PC-3 (cell line): Measurements from ENCODE around the gene ABTB2. TPM values are rescaled to one million over a fixed set of nuclear protein-coding genes. Genes with fewer than 3 reads are reported as not detected.

ENCODE experiments used
- ATAC-seq: fragments of 200-7000 bp; cut with Tn5 transposase; 2 replicates; pipeline ENCODE4 v1.9.1; 2020; ENCODE audit warnings: mild to moderate bottlenecking, moderate library complexity
- BruUV-seq: library from RNA; stranded (reverse); fragments of 400-500 nt; replicated peaks from 2 replicates; lab custom pipeline; 2021; lab: Mats Ljungman, UMichigan
- CTCF ChIA-PET: fragments of 300-600 bp; sonication (Branson Sonifier 250); formaldehyde crosslinking; loops from one replicate; lab custom pipeline; 2022; ENCODE audit warnings: antibody characterized with exemption; lab: Charles Lee
- POLR2A ChIA-PET: fragments of 300-600 bp; sonication (Branson Sonifier 250); formaldehyde crosslinking; loops from one replicate; lab custom pipeline; 2022; ENCODE audit warnings: antibody characterized with exemption; ENCODE audit not compliant: unreplicated experiment; lab: Charles Lee
- DNase-seq: peaks from one replicate; pipeline ENCODE4 v3.0.0-alpha.2; 2015
- H2AFZ ChIP-seq: fragments of 300-600 bp; sonication (generic); 2 replicates; pipeline ENCODE4 v1.6.0; 2016; ENCODE audit warnings: antibody characterized with exemption, low read length
- H3F3A ChIP-seq: fragments of 300-600 bp; sonication (generic); one replicate; pipeline ENCODE4 v1.6.0; 2017; ENCODE audit warnings: antibody characterized with exemption, low read length, control low read depth, mild to moderate bottlenecking; ENCODE audit not compliant: unreplicated experiment
- H3K27ac ChIP-seq: fragments of 300-600 bp; sonication (generic); 2 replicates; pipeline ENCODE4 v1.5.1; 2016; ENCODE audit warnings: mild to moderate bottlenecking, low read length
- H3K27me3 ChIP-seq: fragments of 300-600 bp; sonication (generic); 2 replicates; pipeline ENCODE4 v1.6.1; 2016; ENCODE audit warnings: low read length, mixed read lengths
- H3K36me3 ChIP-seq: fragments of 300-600 bp; sonication (generic); 2 replicates; pipeline ENCODE4 v1.6.1; 2016; ENCODE audit warnings: low read depth, mixed run types, low read length, mixed read lengths
- H3K4me1 ChIP-seq: fragments of 300-600 bp; sonication (generic); 2 replicates; pipeline ENCODE4 v1.5.1; 2016; ENCODE audit warnings: low read length; ENCODE audit not compliant: insufficient read depth
- H3K4me2 ChIP-seq: fragments of 300-600 bp; sonication (generic); 2 replicates; pipeline ENCODE4 v1.6.0; 2016; ENCODE audit warnings: low read length
- H3K4me3 ChIP-seq: fragments of 300-600 bp; sonication (generic); 2 replicates; pipeline ENCODE4 v1.5.1; 2016; ENCODE audit warnings: mild to moderate bottlenecking, low read length, mixed read lengths
- H3K79me2 ChIP-seq: fragments of 300-600 bp; sonication (generic); 2 replicates; pipeline ENCODE4 v1.6.1; 2017; ENCODE audit warnings: low read length, mixed read lengths
- H3K9ac ChIP-seq: fragments of 300-600 bp; sonication (generic); 2 replicates; pipeline ENCODE4 v1.6.0; 2016; ENCODE audit warnings: mild to moderate bottlenecking, low read length
- H3K9me2 ChIP-seq: fragments of 300-600 bp; sonication (generic); replicated peaks from 2 replicates; pipeline ENCODE4 v1.6.1; 2016; ENCODE audit warnings: mixed run types, low read length, mixed read lengths
- H3K9me3 ChIP-seq: fragments of 300-600 bp; sonication (generic); 2 replicates; pipeline ENCODE4 v1.6.1; 2016; ENCODE audit warnings: low read length, mixed read lengths
- H4K20me1 ChIP-seq: fragments of 300-600 bp; sonication (generic); 2 replicates; pipeline ENCODE4 v1.6.1; 2016; ENCODE audit warnings: low read length, mixed read lengths
- CTCF ChIP-seq: fragments of 300-600 bp; sonication (generic); conservative IDR thresholded peaks from 2 replicates; pipeline ENCODE4 v1.5.1; 2017; ENCODE audit warnings: antibody characterized with exemption, low read depth, mild to moderate bottlenecking, low read length
- EZH2 ChIP-seq: fragments of 300-600 bp; sonication (generic); IDR thresholded peaks from one replicate; pipeline ENCODE4 v1.6.1; 2017; ENCODE audit warnings: antibody characterized with exemption, mild to moderate bottlenecking, low read length; ENCODE audit not compliant: unreplicated experiment
- EZH2phosphoT487 ChIP-seq: fragments of 300-600 bp; sonication (generic); IDR thresholded peaks from 2 replicates; pipeline ENCODE4 v1.6.1; 2018; ENCODE audit warnings: mild to moderate bottlenecking, antibody characterized with exemption, low read length, borderline replicate concordance
- intact Hi-C: fragments of 100-400 bp; cut with micrococcal nuclease; formaldehyde crosslinking; loops from 2 replicates; pipeline ENCODE4 v1.9.0; 2023
- total RNA-seq: library from RNA; depleted of rRNA; stranded (reverse); fragments of >200 nt; gene quantifications from 2 replicates; pipeline ENCODE4 v1.2.3, GENCODE V29; 2014

ABTB2 gene
- total RNA-seq, 1 experiment from 2014 or later = 5.2 TPM

GRCh38 chr11:34205326-34206035 is 152.3 kb downstream of the ABTB2 start:
- H3K36me3 ChIP-seq = no peaks in the 10 kb centered on the region
- peak overlapping the region; percentile 27; the same call in 1 of the 2 replicates for H2AFZ ChIP-seq
- H4K20me1 ChIP-seq = no peaks in the 10 kb centered on the region
- intact Hi-C loops = loop anchor here (2.0 kb wide), 1 partner anchor 69 kb away; no protein-coding TSS in a partner anchor
- 0 out of 2 replicates have a peak, but pooled peaks cover 5% of the 10 kb centered on the region for H3K79me2 ChIP-seq
- DNase-seq = no peak
- ChIA-PET POLR2A (interaction anchor here (0.7 kb wide), 1 partner anchor 29 kb away, joined by 3 read pairs; no protein-coding TSS in a partner anchor), CTCF (interaction anchor here (1.0 to 1.1 kb wide), 2 partner anchors 31 kb away, joined by 4 to 7 read pairs; no protein-coding TSS in a partner anchor)
- H3K27ac ChIP-seq = peak overlapping the region; percentile 82
- no TSS peak for BruUV-seq
- no peak overlapping the region for H3K4me3 ChIP-seq
- ATAC-seq = peak; percentile 20
- H3F3A ChIP-seq = no peaks in the 10 kb centered on the region
- TF ChIP-seq EZH2phosphoT487 (no peak), EZH2 (no peak), CTCF (no peak)
- H3K27me3 ChIP-seq = no peaks in the 10 kb centered on the region
- peak overlapping the region; percentile 70 for H3K4me2 ChIP-seq
- peak overlapping the region; percentile 42; the same call in 1 of the 2 replicates for H3K9ac ChIP-seq
- H3K9me2 ChIP-seq = no peaks in the 10 kb centered on the region
- H3K4me1 ChIP-seq = peaks cover 31% of the 10 kb centered on the region
- no peaks in the 10 kb centered on the region for H3K9me3 ChIP-seq

GRCh38 chr11:34204396-34205279 is 153.2 kb downstream of the ABTB2 start:
- Histone ChIP-seq H3F3A (no peaks in the 10 kb centered on the region), H3K4me2 (peak overlapping the region; percentile 70), H3K9me3 (no peaks in the 10 kb centered on the region), H3K9me2 (no peaks in the 10 kb centered on the region), H3K4me3 (no peak overlapping the region), H3K4me1 (peaks cover 31% of the 10 kb centered on the region), H3K9ac (peak overlapping the region; percentile 42), H3K79me2 (0 out of 2 replicates have a peak, but pooled peaks cover 5% of the 10 kb centered on the region), H3K27me3 (no peaks in the 10 kb centered on the region), H3K27ac (peak overlapping the region; percentile 82), H2AFZ (peak overlapping the region; percentile 27; the same call in 1 of the 2 replicates), H3K36me3 (no peaks in the 10 kb centered on the region), H4K20me1 (no peaks in the 10 kb centered on the region)
- TF ChIP-seq CTCF (no peak), EZH2phosphoT487 (no peak), EZH2 (no peak)
- CTCF ChIA-PET = interaction anchor here (0.5 to 1.0 kb wide), 2 partner anchors 30 to 263 kb away, joined by 4 to 7 read pairs; no protein-coding TSS in a partner anchor
- POLR2A ChIA-PET = interaction anchor here (0.7 kb wide), 1 partner anchor 30 kb away, joined by 3 read pairs; no protein-coding TSS in a partner anchor
- intact Hi-C loops = loop anchor here (2.0 kb wide), 1 partner anchor 70 kb away; no protein-coding TSS in a partner anchor
- peak; percentile 99 for ATAC-seq
- no TSS peak for BruUV-seq
- DNase-seq = peak; percentile 97
